Measurements from ENCODE around the gene ZFP36L1.

Gene ZFP36L1

GRCh38 chr14:68761391-68761790 lies 31.5 kb downstream of the ZFP36L1 start:
- no peak overlapping the region for H3K4me2 ChIP-seq (ENCODE audit: low read length)
- no peak overlapping the region for H2BK15ac ChIP-seq (replicated peaks; ENCODE audit: low read depth)
- H3K27ac ChIP-seq (ENCODE audit: low read depth, low read length): no peak overlapping the region
- no peak overlapping the region for H2AK5ac ChIP-seq (ENCODE audit: low read length)
- H3K18ac ChIP-seq (ENCODE audit: low read length): no peak overlapping the region
- no peak overlapping the region for H3K4ac ChIP-seq (ENCODE audit: low read depth, low read length)
- H3K23ac ChIP-seq (ENCODE audit: low read length): no peak overlapping the region
- H2BK120ac ChIP-seq (ENCODE audit: low read depth, low read length): no peak overlapping the region
- no peak overlapping the region for H2BK5ac ChIP-seq (ENCODE audit: low read length)
- H3K27me3 ChIP-seq (ENCODE audit: insufficient read depth, low read length, poor library complexity): no peaks in the 10 kb centered on the region
- H3K79me1 ChIP-seq (ENCODE audit: low read length): no peaks in the 10 kb centered on the region
- H4K5ac ChIP-seq (ENCODE audit: low read length): no peak overlapping the region
- no peaks in the 10 kb centered on the region for H3K36me3 ChIP-seq (ENCODE audit: control insufficient read depth, insufficient read depth, low read length)
- H3K79me2 ChIP-seq (ENCODE audit: control insufficient read depth, insufficient read depth, low read length): no peaks in the 10 kb centered on the region
- peaks cover 9% of the 10 kb centered on the region for H3K4me1 ChIP-seq (ENCODE audit: control insufficient read depth, low read depth, low read length)
- H4K8ac ChIP-seq (ENCODE audit: low read depth, low read length): no peak overlapping the region
- H3K4me3 ChIP-seq (ENCODE audit: low read length): no peak overlapping the region
- no CpG with 5 or more reads among the region's 1 CpG for WGBS (ENCODE audit: extremely low coverage, insufficient coverage, low lambda C conversion rate)
- H3K56ac ChIP-seq (ENCODE audit: low read length): no peak overlapping the region
- H3K9ac ChIP-seq (ENCODE audit: low read length): no peak overlapping the region
- DNase-seq: no peak

- Histone ChIP-seq H3K18ac (ENCODE audit: low read length) (no peak overlapping the region), H4K8ac (ENCODE audit: low read depth, low read length) (no peak overlapping the region), H2BK5ac (ENCODE audit: low read length) (no peak overlapping the region), H3K4ac (ENCODE audit: low read depth, low read length) (no peak overlapping the region), H4K5ac (ENCODE audit: low read length) (no peak overlapping the region), H2AK5ac (ENCODE audit: low read length) (no peak overlapping the region), H3K27me3 (ENCODE audit: insufficient read depth, low read length, poor library complexity) (no peaks in the 10 kb centered on the region), H2BK120ac (ENCODE audit: low read depth, low read length) (no peak overlapping the region), H3K4me3 (ENCODE audit: low read length) (no peak overlapping the region), H3K36me3 (ENCODE audit: control insufficient read depth, insufficient read depth, low read length) (no peaks in the 10 kb centered on the region), H3K4me2 (ENCODE audit: low read length) (no peak overlapping the region), H3K4me1 (ENCODE audit: control insufficient read depth, low read depth, low read length) (peaks cover 9% of the 10 kb centered on the region), H3K27ac (ENCODE audit: low read depth, low read length) (no peak overlapping the region), H3K79me2 (ENCODE audit: control insufficient read depth, insufficient read depth, low read length) (no peaks in the 10 kb centered on the region), H3K9ac (ENCODE audit: low read length) (no peak overlapping the region), H2BK15ac (replicated peaks; ENCODE audit: low read depth) (no peak overlapping the region), H3K23ac (ENCODE audit: low read length) (no peak overlapping the region), H3K79me1 (ENCODE audit: low read length) (no peaks in the 10 kb centered on the region), H3K56ac (ENCODE audit: low read length) (no peak overlapping the region)
- no peak for DNase-seq
- no CpG with 5 or more reads among the region's 2 CpGs for WGBS (ENCODE audit: extremely low coverage, insufficient coverage, low lambda C conversion rate)
Observed at GRCh38 chr14:68760761-68761160, 32.1 kb downstream of the ZFP36L1 start.

- no peak overlapping the region for H2BK15ac ChIP-seq (replicated peaks; ENCODE audit: low read depth)
- H3K9ac ChIP-seq (ENCODE audit: low read length): no peak overlapping the region
Observed at GRCh38 chr14:68759937-68760336, 32.9 kb downstream of the ZFP36L1 start.

GRCh38 chr14:68759017-68759560 lies 33.8 kb downstream of the ZFP36L1 start:
- no CpG with 5 or more reads among the region's 8 CpGs for WGBS (ENCODE audit: extremely low coverage, insufficient coverage, low lambda C conversion rate)
- H3K56ac ChIP-seq (ENCODE audit: low read length): no peak overlapping the region
- no peaks in the 10 kb centered on the region for H3K36me3 ChIP-seq (ENCODE audit: control insufficient read depth, insufficient read depth, low read length)
- no peak overlapping the region for H3K4me3 ChIP-seq (ENCODE audit: low read length)
- H2AK5ac ChIP-seq (ENCODE audit: low read length): no peak overlapping the region
- H3K9ac ChIP-seq (ENCODE audit: low read length): no peak overlapping the region
- DNase-seq: no peak
- no peak overlapping the region for H3K23ac ChIP-seq (ENCODE audit: low read length)
- no peak overlapping the region for H4K8ac ChIP-seq (ENCODE audit: low read depth, low read length)
- H3K27me3 ChIP-seq (ENCODE audit: insufficient read depth, low read length, poor library complexity): no peaks in the 10 kb centered on the region
- H4K5ac ChIP-seq (ENCODE audit: low read length): no peak overlapping the region
- H3K4me2 ChIP-seq (ENCODE audit: low read length): no peak overlapping the region
- no peak overlapping the region for H3K4ac ChIP-seq (ENCODE audit: low read depth, low read length)
- no peaks in the 10 kb centered on the region for H3K79me2 ChIP-seq (ENCODE audit: control insufficient read depth, insufficient read depth, low read length)
- no peak overlapping the region for H2BK120ac ChIP-seq (ENCODE audit: low read depth, low read length)
- H3K79me1 ChIP-seq (ENCODE audit: low read length): no peaks in the 10 kb centered on the region
- no peak overlapping the region for H3K27ac ChIP-seq (ENCODE audit: low read depth, low read length)
- no peak overlapping the region for H3K18ac ChIP-seq (ENCODE audit: low read length)
- H2BK5ac ChIP-seq (ENCODE audit: low read length): no peak overlapping the region
- peaks cover 9% of the 10 kb centered on the region for H3K4me1 ChIP-seq (ENCODE audit: control insufficient read depth, low read depth, low read length)
- H2BK15ac ChIP-seq (replicated peaks; ENCODE audit: low read depth): no peak overlapping the region

More at GRCh38 chr14:68759937-68760336, 32.9 kb downstream of the ZFP36L1 start:
- H3K79me1 ChIP-seq (ENCODE audit: low read length): no peaks in the 10 kb centered on the region
- no peak overlapping the region for H3K4ac ChIP-seq (ENCODE audit: low read depth, low read length)
- H3K4me1 ChIP-seq (ENCODE audit: control insufficient read depth, low read depth, low read length): peaks cover 9% of the 10 kb centered on the region
- H3K79me2 ChIP-seq (ENCODE audit: control insufficient read depth, insufficient read depth, low read length): no peaks in the 10 kb centered on the region
- peak overlapping the region; percentile 72 for H2AK5ac ChIP-seq (ENCODE audit: low read length)
- no peak overlapping the region for H3K56ac ChIP-seq (ENCODE audit: low read length)
- no peak overlapping the region for H2BK120ac ChIP-seq (ENCODE audit: low read depth, low read length)
- no peak overlapping the region for H4K8ac ChIP-seq (ENCODE audit: low read depth, low read length)
- H3K4me2 ChIP-seq (ENCODE audit: low read length): no peak overlapping the region
- no peak overlapping the region for H2BK5ac ChIP-seq (ENCODE audit: low read length)
- no peaks in the 10 kb centered on the region for H3K27me3 ChIP-seq (ENCODE audit: insufficient read depth, low read length, poor library complexity)
- H3K23ac ChIP-seq (ENCODE audit: low read length): no peak overlapping the region
- no peak overlapping the region for H3K4me3 ChIP-seq (ENCODE audit: low read length)
- no peaks in the 10 kb centered on the region for H3K36me3 ChIP-seq (ENCODE audit: control insufficient read depth, insufficient read depth, low read length)
- no peak overlapping the region for H3K18ac ChIP-seq (ENCODE audit: low read length)
- no peak overlapping the region for H4K5ac ChIP-seq (ENCODE audit: low read length)
- DNase-seq: no peak
- no peak overlapping the region for H3K27ac ChIP-seq (ENCODE audit: low read depth, low read length)
- no CpG with 5 or more reads among the region's 5 CpGs for WGBS (ENCODE audit: extremely low coverage, insufficient coverage, low lambda C conversion rate)

GRCh38 chr14:68758301-68758700 lies 34.6 kb downstream of the ZFP36L1 start:
- H2BK120ac ChIP-seq (ENCODE audit: low read depth, low read length): no peak overlapping the region
- no peak overlapping the region for H2AK5ac ChIP-seq (ENCODE audit: low read length)
- no peak overlapping the region for H3K4me3 ChIP-seq (ENCODE audit: low read length)
- H3K56ac ChIP-seq (ENCODE audit: low read length): no peak overlapping the region
- H2BK5ac ChIP-seq (ENCODE audit: low read length): no peak overlapping the region
- no peak overlapping the region for H3K18ac ChIP-seq (ENCODE audit: low read length)
- H2BK15ac ChIP-seq (replicated peaks; ENCODE audit: low read depth): no peak overlapping the region
- H4K8ac ChIP-seq (ENCODE audit: low read depth, low read length): no peak overlapping the region
- H3K4me1 ChIP-seq (ENCODE audit: control insufficient read depth, low read depth, low read length): peaks cover 7% of the 10 kb centered on the region
- no peak overlapping the region for H3K9ac ChIP-seq (ENCODE audit: low read length)
- no peak overlapping the region for H3K4ac ChIP-seq (ENCODE audit: low read depth, low read length)
- no peak overlapping the region for H4K5ac ChIP-seq (ENCODE audit: low read length)
- no peaks in the 10 kb centered on the region for H3K79me2 ChIP-seq (ENCODE audit: control insufficient read depth, insufficient read depth, low read length)
- DNase-seq: no peak
- no peak overlapping the region for H3K23ac ChIP-seq (ENCODE audit: low read length)
- no peak overlapping the region for H3K27ac ChIP-seq (ENCODE audit: low read depth, low read length)
- H3K27me3 ChIP-seq (ENCODE audit: insufficient read depth, low read length, poor library complexity): no peaks in the 10 kb centered on the region
- H3K36me3 ChIP-seq (ENCODE audit: control insufficient read depth, insufficient read depth, low read length): no peaks in the 10 kb centered on the region
- H3K79me1 ChIP-seq (ENCODE audit: low read length): no peaks in the 10 kb centered on the region
- no peak overlapping the region for H3K4me2 ChIP-seq (ENCODE audit: low read length)
- WGBS (ENCODE audit: extremely low coverage, insufficient coverage, low lambda C conversion rate): no CpG with 5 or more reads among the region's 3 CpGs

- DNase-seq: no peak
- no CpG with 5 or more reads among the region's 4 CpGs for WGBS (ENCODE audit: extremely low coverage, insufficient coverage, low lambda C conversion rate)
- Histone ChIP-seq H3K27ac (ENCODE audit: low read depth, low read length) (no peak overlapping the region), H3K56ac (ENCODE audit: low read length) (no peak overlapping the region), H3K79me1 (ENCODE audit: low read length) (no peaks in the 10 kb centered on the region), H3K9ac (ENCODE audit: low read length) (no peak overlapping the region), H3K4me2 (ENCODE audit: low read length) (no peak overlapping the region), H3K36me3 (ENCODE audit: control insufficient read depth, insufficient read depth, low read length) (no peaks in the 10 kb centered on the region), H4K8ac (ENCODE audit: low read depth, low read length) (no peak overlapping the region), H2AK5ac (ENCODE audit: low read length) (no peak overlapping the region), H3K18ac (ENCODE audit: low read length) (no peak overlapping the region), H3K4me3 (ENCODE audit: low read length) (no peak overlapping the region), H3K79me2 (ENCODE audit: control insufficient read depth, insufficient read depth, low read length) (no peaks in the 10 kb centered on the region), H2BK15ac (replicated peaks; ENCODE audit: low read depth) (no peak overlapping the region), H4K5ac (ENCODE audit: low read length) (no peak overlapping the region), H3K27me3 (ENCODE audit: insufficient read depth, low read length, poor library complexity) (no peaks in the 10 kb centered on the region), H3K4ac (ENCODE audit: low read depth, low read length) (no peak overlapping the region), H3K4me1 (ENCODE audit: control insufficient read depth, low read depth, low read length) (peaks cover 5% of the 10 kb centered on the region), H2BK120ac (ENCODE audit: low read depth, low read length) (no peak overlapping the region), H2BK5ac (ENCODE audit: low read length) (no peak overlapping the region), H3K23ac (ENCODE audit: low read length) (no peak overlapping the region)
Observed at GRCh38 chr14:68757618-68758081, 35.2 kb downstream of the ZFP36L1 start.

Data from mesendoderm (in vitro differentiated cells).